ENCODE measurements around the gene MICOS13.

MICOS13 gene

GRCh38 chr19:5687360-5688198 lies 7.3 kb upstream of the MICOS13 start:
- DNase-seq (ENCODE audit: low spot score), result no peak

- peak; percentile 81 for DNase-seq (ENCODE audit: low spot score)
Observed at GRCh38 chr19:5686647-5687359, 6.5 kb upstream of the MICOS13 start.

- no peak for DNase-seq (ENCODE audit: low spot score)
Observed at GRCh38 chr19:5686326-5686646, 6.0 kb upstream of the MICOS13 start.

- no peak for DNase-seq (ENCODE audit: low spot score)
Observed at GRCh38 chr19:5684694-5685430, 4.5 kb upstream of the MICOS13 start.

- DNase-seq (ENCODE audit: low spot score), result no peak
Observed at GRCh38 chr19:5683177-5683886, 3.0 kb upstream of the MICOS13 start.

GRCh38 chr19:5682107-5682482 lies 1.8 kb upstream of the MICOS13 start:
- DNase-seq (ENCODE audit: low spot score), result no peak

- no peak for DNase-seq (ENCODE audit: low spot score)
Observed at GRCh38 chr19:5681391-5682106, 1.2 kb upstream of the MICOS13 start.

- no peak for DNase-seq (ENCODE audit: low spot score)
Observed at GRCh38 chr19:5680084-5680436, 256 bp downstream of the MICOS13 start.

GRCh38 chr19:5679289-5680083 lies 830 bp downstream of the MICOS13 start:
- no peak for DNase-seq (ENCODE audit: low spot score)

- no peak for DNase-seq (ENCODE audit: low spot score)
Observed at GRCh38 chr19:5678071-5678718, 2.1 kb downstream of the MICOS13 start.

- DNase-seq (ENCODE audit: low spot score), result no peak
Observed at GRCh38 chr19:5677580-5677979, 2.7 kb downstream of the MICOS13 start.

GRCh38 chr19:5677136-5677535 lies 3.2 kb downstream of the MICOS13 start:
- no peak for DNase-seq (ENCODE audit: low spot score)

GRCh38 chr19:5676772-5677105 lies 3.6 kb downstream of the MICOS13 start:
- DNase-seq (ENCODE audit: low spot score), result no peak

GRCh38 chr19:5676105-5676771 lies 4.1 kb downstream of the MICOS13 start:
- no peak for DNase-seq (ENCODE audit: low spot score)

- DNase-seq (ENCODE audit: low spot score), result no peak
Observed at GRCh38 chr19:5674714-5675113, 5.6 kb downstream of the MICOS13 start.

GRCh38 chr19:5673752-5674151 lies 6.6 kb downstream of the MICOS13 start:
- no peak for DNase-seq (ENCODE audit: low spot score)

GRCh38 chr19:5672708-5673459 lies 7.4 kb downstream of the MICOS13 start:
- no peak for DNase-seq (ENCODE audit: low spot score)

- no peak for DNase-seq (ENCODE audit: low spot score)
Observed at GRCh38 chr19:5671600-5671999, 8.7 kb downstream of the MICOS13 start.

- DNase-seq (ENCODE audit: low spot score), result no peak
Observed at GRCh38 chr19:5669212-5669611, 11.1 kb downstream of the MICOS13 start.

Measured in putamen (tissue), 1 donor.